Epithelial cell of proximal tubule (primary cell): ENCODE results near the gene CSNK2A1. TPM values are rescaled to one million over a fixed set of nuclear protein-coding genes. Genes with fewer than 3 reads are reported as not detected.

Source experiments
- DNase-seq: peaks from one replicate; pipeline ENCODE4 v3.0.0-alpha.2; 2011; ENCODE audit warnings: low read depth
- H3K4me3 ChIP-seq: 2 replicates; pipeline ENCODE4 v1.5.1; 2011; ENCODE audit warnings: low read depth, mild to moderate bottlenecking, low read length
- total RNA-seq: library from RNA; depleted of rRNA; stranded (reverse); fragments of >200 nt; gene quantifications from 2 replicates; pipeline ENCODE4 v1.2.3, GENCODE V29; 2015
- TF ChIP-seq, protein P1 (sequence below): conservative IDR thresholded peaks from 2 replicates; pipeline ENCODE4 v1.5.1; 2012; ENCODE audit warnings: low read depth, mild to moderate bottlenecking, low read length

CSNK2A1 gene
- total RNA-seq, 1 donor from 2014 or later: 112 TPM

DNA sequence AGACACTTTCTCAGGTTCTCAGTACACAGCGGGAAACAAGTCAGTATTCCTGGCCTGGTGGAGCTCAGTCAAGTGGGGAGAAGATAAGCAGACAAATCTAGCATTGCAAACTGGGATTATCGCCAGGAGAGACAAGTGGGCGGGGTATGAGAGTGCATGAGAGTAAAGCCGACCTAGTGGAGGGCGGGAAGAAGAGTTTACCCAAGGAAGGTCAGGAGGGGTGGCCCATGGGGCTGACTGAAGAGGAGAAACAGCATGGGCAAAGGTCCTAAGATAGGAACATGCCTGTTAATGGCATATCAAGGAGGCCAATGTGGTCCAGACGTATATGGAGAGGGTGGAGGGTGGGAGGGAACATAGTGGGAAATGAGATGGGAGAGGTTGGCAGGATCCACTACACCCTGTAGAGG, 12.4 kb upstream of the CSNK2A1 start:
- no peak for DNase-seq
- no peak overlapping the region for H3K4me3 ChIP-seq
- TF ChIP-seq, protein P1, sequence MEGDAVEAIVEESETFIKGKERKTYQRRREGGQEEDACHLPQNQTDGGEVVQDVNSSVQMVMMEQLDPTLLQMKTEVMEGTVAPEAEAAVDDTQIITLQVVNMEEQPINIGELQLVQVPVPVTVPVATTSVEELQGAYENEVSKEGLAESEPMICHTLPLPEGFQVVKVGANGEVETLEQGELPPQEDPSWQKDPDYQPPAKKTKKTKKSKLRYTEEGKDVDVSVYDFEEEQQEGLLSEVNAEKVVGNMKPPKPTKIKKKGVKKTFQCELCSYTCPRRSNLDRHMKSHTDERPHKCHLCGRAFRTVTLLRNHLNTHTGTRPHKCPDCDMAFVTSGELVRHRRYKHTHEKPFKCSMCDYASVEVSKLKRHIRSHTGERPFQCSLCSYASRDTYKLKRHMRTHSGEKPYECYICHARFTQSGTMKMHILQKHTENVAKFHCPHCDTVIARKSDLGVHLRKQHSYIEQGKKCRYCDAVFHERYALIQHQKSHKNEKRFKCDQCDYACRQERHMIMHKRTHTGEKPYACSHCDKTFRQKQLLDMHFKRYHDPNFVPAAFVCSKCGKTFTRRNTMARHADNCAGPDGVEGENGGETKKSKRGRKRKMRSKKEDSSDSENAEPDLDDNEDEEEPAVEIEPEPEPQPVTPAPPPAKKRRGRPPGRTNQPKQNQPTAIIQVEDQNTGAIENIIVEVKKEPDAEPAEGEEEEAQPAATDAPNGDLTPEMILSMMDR: no peak

DNA sequence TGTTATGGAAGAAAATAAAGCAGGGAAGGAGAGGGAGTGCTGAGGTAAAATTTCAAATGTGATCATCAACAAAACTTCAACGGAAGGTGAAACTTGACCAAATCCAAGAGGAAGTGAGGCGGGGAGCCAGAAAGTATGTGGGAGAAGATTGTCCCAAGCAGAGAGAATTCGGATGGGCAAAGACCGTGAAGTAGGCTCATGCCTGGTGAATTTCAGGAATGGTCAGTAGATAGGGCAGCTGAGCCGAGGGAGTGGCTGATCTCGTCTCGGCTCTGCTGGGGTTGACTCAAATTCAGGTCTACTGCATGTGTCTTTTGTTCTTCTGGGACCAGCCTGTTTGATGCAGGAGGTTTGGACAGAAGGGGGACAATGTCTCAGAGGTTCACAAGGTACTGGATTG, 7.0 kb upstream of the CSNK2A1 start:
- peak overlapping the region; percentile 45 for H3K4me3 ChIP-seq
- peak; percentile 81 for DNase-seq
- TF ChIP-seq, protein P1: no peak

DNA sequence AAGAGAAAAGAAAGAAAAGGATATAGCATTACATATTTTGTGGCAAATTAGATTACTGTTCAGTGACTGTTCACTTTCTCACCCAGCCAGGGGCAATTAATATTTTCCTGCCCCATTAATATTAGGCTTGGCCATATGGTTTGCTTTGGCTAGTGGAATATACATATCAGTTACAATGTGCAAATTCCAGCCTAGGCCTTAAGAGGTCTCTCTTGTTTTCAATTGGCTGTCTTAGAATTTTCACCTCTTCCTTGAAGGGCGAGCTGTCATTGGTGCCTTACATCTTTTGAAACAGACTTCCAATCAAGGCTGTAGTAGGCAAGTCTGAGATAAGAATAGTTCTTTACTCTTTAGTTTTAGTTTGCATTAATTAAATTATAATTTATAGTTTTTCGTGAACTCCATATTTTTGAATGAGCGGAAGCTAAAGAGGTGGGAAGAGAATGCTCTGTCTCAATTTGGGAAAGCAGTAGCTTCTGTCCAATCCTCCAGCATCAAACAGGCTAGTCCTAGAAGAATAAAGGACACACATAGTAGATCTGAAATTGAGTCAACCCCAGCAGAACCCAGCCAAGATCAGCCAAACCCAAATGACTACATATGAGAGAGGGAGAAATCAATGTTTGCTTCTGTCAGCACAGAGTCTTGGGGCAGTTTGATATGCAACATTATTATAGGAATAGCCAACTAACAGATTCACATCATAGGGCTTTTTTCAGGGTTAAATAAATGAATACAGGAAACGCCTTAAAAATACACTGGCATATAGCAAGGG, 6.3 kb upstream of the CSNK2A1 start:
- TF ChIP-seq, protein P1: no peak
- DNase-seq: no peak
- no peak overlapping the region for H3K4me3 ChIP-seq

DNA sequence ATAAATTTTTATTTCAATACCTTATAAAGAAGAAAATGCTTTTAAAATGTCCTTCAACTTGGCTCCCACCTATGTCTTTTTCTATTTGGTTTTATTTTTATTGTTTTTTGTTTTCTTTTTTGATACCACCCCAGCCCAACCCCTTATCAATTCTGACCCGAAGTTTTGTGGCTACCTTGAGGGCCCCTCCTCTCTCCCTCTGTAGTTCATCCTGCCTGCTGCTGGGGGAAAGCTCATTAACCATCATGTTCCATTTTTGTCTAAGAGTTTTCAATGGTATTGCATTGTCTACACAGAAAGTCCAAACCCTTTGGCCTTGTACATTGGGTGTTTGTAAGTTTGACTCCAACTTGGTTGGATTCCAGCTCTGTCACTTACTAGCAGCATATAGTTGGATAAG, 5.3 kb upstream of the CSNK2A1 start:
- TF ChIP-seq, protein P1: no peak
- DNase-seq: no peak
- no peak overlapping the region for H3K4me3 ChIP-seq

DNA sequence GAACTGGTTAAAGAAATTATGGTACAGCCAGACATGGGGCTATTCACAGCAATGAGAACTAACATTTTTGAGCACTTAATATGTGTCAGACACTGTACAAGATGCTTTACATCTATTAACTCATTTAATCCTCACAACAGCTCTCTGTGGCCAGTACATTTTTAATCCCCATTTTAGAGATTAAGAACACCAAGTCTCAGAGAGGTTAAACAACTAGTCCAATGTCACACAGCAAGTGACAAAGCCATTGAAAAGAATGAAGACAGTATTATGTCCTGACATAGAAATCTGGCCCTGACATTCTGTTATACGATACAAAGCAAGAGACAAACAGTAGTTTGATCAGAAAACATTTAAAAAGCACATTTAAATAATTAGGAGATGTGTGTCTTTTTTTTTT, 3.8 kb upstream of the CSNK2A1 start:
- TF ChIP-seq, protein P1: no peak
- DNase-seq: no peak
- no peak overlapping the region for H3K4me3 ChIP-seq

DNA sequence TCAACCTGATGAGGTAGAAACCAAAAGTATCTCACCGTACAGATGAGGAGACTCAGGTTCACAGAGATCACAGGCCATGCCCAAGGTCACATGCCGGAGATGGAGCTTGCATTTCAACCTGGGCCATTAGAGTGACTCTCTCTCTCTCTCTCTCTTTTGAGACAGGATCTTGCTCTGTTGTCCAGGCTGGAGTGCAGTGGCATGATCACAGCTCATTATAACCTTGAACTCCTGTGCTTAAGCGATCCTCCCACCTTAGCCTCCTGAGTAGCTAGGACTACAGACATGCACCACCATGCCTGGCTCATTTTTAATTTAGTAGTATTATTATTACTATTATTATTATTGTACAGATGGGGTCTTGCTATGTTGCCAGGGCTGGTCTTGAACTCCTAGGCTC, 2.8 kb upstream of the CSNK2A1 start:
- TF ChIP-seq, protein P1: no peak
- DNase-seq: no peak
- no peak overlapping the region for H3K4me3 ChIP-seq

DNA sequence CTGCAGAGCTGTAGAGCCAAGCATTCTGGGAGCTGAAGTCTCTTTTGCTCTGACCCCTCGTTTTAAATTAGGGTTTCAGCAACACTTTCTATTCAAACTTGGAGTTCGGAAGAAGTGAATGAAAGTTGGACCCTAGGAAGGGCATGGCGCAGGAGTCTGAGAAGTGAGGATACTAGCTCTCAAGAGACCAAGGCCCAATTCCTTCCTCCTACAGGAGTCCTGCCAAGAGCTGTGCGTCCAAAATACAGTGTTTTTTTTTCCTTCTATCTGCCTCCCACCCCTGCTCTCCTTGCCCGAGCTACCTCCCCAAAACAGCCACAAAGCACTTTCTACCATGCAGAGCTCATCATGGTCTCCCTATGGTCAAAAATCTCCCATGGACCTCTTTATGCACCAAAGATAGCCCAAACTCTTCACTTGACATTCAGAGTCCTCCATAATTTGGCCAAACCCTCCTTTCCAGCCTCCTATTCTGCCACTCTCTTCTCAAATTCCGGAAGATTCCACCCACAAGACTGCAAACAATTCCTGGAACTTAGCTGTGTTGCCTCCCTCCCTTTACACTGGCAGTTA, 649 bp upstream of the CSNK2A1 start:
- TF ChIP-seq, protein P1: no peak
- H3K4me3 ChIP-seq: peak overlapping the region; percentile 98
- no peak for DNase-seq
